Neural progenitor cell (in vitro differentiated cells): ENCODE results near the gene IFT172.

Experiments used
- CTCF ChIP-seq: fragments of 200-600 bp; sonication (generic); IDR thresholded peaks from 2 replicates; pipeline ENCODE4 v1.5.1; 2017; ENCODE audit warnings: antibody characterized with exemption, mild to moderate bottlenecking
- EZH2phosphoT487 ChIP-seq: fragments of 200-600 bp; sonication (generic); IDR thresholded peaks from 2 replicates; pipeline ENCODE4 v1.6.1; 2017; ENCODE audit warnings: antibody characterized with exemption

- TF ChIP-seq CTCF (no peak), EZH2phosphoT487 (no peak)
Observed at GRCh38 chr2:27435628-27436027, 53.9 kb downstream of the IFT172 start.
